Measurements from ENCODE around the gene TCEA2. TPM values are rescaled to one million over a fixed set of nuclear protein-coding genes. Genes with fewer than 3 reads are reported as not detected.

Gene TCEA2
- total and polyA plus RNA-seq, 7 experiments from 2014 or later: 22.2 to 73.2 (median 36.4) TPM

- H3K27me3 Mint-ChIP-seq: peaks cover 0 to 18% (median 9%) of the 10 kb centered on the region in 5 donors
- H3K27me3 ChIP-seq (ENCODE audit: control insufficient read depth in 2 of 2, insufficient read depth in 2 of 2, low read length in 2 of 2): no peaks in the 10 kb centered on the region
- H3K4me3 ChIP-seq (ENCODE audit: low read length): peak overlapping the region; percentile 74
Observed at GRCh38 chr20:64042054-64042781, 20.8 kb upstream of the TCEA2 start.

GRCh38 chr20:64043768-64044167 is 19.2 kb upstream of the TCEA2 start:
- no peaks in the 10 kb centered on the region for H3K27me3 ChIP-seq (ENCODE audit: control insufficient read depth in 2 of 2, insufficient read depth in 2 of 2, low read length in 2 of 2)

More at GRCh38 chr20:64042054-64042781, 20.8 kb upstream of the TCEA2 start:
- Histone ChIP-seq H3K4me1 (ENCODE audit: control insufficient read depth in 2 of 2, insufficient read depth in 2 of 2, low read length in 2 of 2) (peaks cover 17 to 32% of the 10 kb centered on the region in 2 donors), H3K9me3 (ENCODE audit: control insufficient read depth in 2 of 3, low read length in 3 of 3) (no peaks in the 10 kb centered on the region), H3K27ac (ENCODE audit: low read depth, low read length) (peak overlapping the region; percentile 82), H3K36me3 (ENCODE audit: control insufficient read depth in 2 of 3, insufficient read depth in 3 of 3, low read length in 3 of 3) (peaks cover 0 to 3% (median 0%) of the 10 kb centered on the region in 3 experiments)
- ChIA-PET CTCF (interaction anchor here (5.2 kb wide), 1 partner anchor 17 kb away, joined by 54 read pairs; no protein-coding TSS in a partner anchor), POLR2A (interaction anchor here (0.7 to 4.8 kb wide), 9 partner anchors 15 to 521 kb away, joined by 3 to 37 read pairs (median 4); partner anchors contain the start of genes OPRL1, PPDPF, PRPF6 and RGS19)
- no peaks in the 10 kb centered on the region for H3K36me3 Mint-ChIP-seq
- H3K9me3 Mint-ChIP-seq: no peaks in the 10 kb centered on the region
- H3K4me1 Mint-ChIP-seq: peaks cover 34 to 55% (median 40%) of the 10 kb centered on the region in 7 donors
- no peak for DNase-seq
- ATAC-seq: no peak
- H3K27ac Mint-ChIP-seq: peak overlapping the region; percentile 71 to 94 (median 89)
- intact Hi-C loops (cut with micrococcal nuclease): no loop called here
- peak overlapping the region; percentile 77 to 89 (median 86) for H3K4me3 Mint-ChIP-seq

DNA sequence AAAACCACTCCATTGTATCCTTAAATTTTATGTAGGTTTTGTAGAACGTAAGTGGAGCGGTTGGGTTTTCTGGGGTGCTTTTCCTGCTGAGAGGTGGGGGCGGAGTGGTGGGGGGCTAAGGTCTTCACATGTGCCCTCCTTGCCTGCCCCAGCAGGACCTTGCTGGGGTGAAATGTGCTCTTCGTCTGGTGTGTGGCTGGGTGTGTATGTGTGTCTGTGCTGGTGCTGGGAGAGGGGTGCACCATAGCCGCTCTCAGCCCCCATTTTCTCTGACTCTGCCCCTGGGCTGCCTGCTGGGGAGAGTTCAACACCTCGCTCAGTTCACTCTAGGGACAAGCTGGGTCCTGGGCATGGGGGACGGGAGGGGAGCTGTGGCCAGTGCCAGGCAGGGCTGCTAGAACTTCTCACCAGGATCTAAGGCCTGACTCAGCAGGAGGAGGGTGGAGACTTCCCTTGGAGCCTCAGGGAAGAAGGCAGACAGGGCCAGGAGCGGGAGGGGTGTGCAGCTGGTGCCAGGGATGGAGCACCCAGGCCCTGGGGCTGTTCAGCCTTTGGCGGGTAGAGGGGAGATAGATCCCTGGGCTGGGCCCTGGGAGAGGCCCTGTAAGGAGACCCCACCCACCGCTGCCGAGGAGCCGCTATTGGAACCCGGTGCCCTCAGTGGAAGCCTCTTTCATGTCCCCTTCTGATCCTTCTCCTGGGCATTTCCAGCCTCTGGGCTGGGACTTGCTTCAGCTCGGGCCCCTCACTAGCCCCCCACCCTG is 18.3 kb upstream of the TCEA2 start:
- ATAC-seq (no peak), DNase-seq (no peak)
- H3K36me3 ChIP-seq (ENCODE audit: control insufficient read depth in 2 of 3, insufficient read depth in 3 of 3, low read length in 3 of 3): peaks cover 0 to 3% (median 0%) of the 10 kb centered on the region in 3 experiments
- H3K4me1 ChIP-seq (ENCODE audit: control insufficient read depth in 2 of 2, insufficient read depth in 2 of 2, low read length in 2 of 2): peaks cover 11 to 21% of the 10 kb centered on the region in 2 donors
- H3K9me3 Mint-ChIP-seq: no peaks in the 10 kb centered on the region
- H3K27ac ChIP-seq (ENCODE audit: low read depth, low read length): no peak overlapping the region
- H3K4me3 ChIP-seq (ENCODE audit: low read length): no peak overlapping the region
- H3K27ac Mint-ChIP-seq: peak overlapping the region in 7 of 9 donors; percentile 0 to 93 (median 65)
- H3K27me3 ChIP-seq (ENCODE audit: control insufficient read depth in 2 of 2, insufficient read depth in 2 of 2, low read length in 2 of 2): no peaks in the 10 kb centered on the region
- POLR2A ChIA-PET: interaction anchor here (0.6 to 1.7 kb wide), 3 partner anchors 18 to 65 kb away, joined by 3 to 5 read pairs (median 3); partner anchors contain the start of genes SAMD10 and TCEA2
- H3K4me3 Mint-ChIP-seq: peak overlapping the region in 3 of 10 donors; percentile 19 to 56 (median 20)
- peaks cover 29 to 45% (median 33%) of the 10 kb centered on the region in 7 donors for H3K4me1 Mint-ChIP-seq
- H3K27me3 Mint-ChIP-seq: peaks cover 0 to 28% (median 9%) of the 10 kb centered on the region in 5 donors
- no peaks in the 10 kb centered on the region for H3K9me3 ChIP-seq (ENCODE audit: control insufficient read depth in 2 of 3, low read length in 3 of 3)
- CTCF ChIA-PET: interaction anchor here (0.8 to 1.1 kb wide), 2 partner anchors 64 to 87 kb away, joined by 3 read pairs; partner anchors contain the start of gene PRPF6
- no peaks in the 10 kb centered on the region for H3K36me3 Mint-ChIP-seq
- intact Hi-C loops (cut with micrococcal nuclease): no loop called here

More at GRCh38 chr20:64043768-64044167, 19.2 kb upstream of the TCEA2 start:
- intact Hi-C loops (cut with micrococcal nuclease): no loop called here
- H3K4me1 Mint-ChIP-seq: peaks cover 30 to 49% (median 35%) of the 10 kb centered on the region in 7 donors
- ATAC-seq (no peak), DNase-seq (no peak)
- Histone ChIP-seq H3K36me3 (ENCODE audit: control insufficient read depth in 2 of 3, insufficient read depth in 3 of 3, low read length in 3 of 3) (peaks cover 0 to 3% (median 0%) of the 10 kb centered on the region in 3 experiments), H3K4me3 (ENCODE audit: low read length) (no peak overlapping the region), H3K27ac (ENCODE audit: low read depth, low read length) (no peak overlapping the region), H3K4me1 (ENCODE audit: control insufficient read depth in 2 of 2, insufficient read depth in 2 of 2, low read length in 2 of 2) (peaks cover 11 to 26% of the 10 kb centered on the region in 2 donors), H3K9me3 (ENCODE audit: control insufficient read depth in 2 of 3, low read length in 3 of 3) (no peaks in the 10 kb centered on the region)
- H3K36me3 Mint-ChIP-seq: no peaks in the 10 kb centered on the region
- H3K4me3 Mint-ChIP-seq: peak overlapping the region in 7 of 10 donors; percentile 18 to 89 (median 79)
- H3K27me3 Mint-ChIP-seq: peaks cover 0 to 25% (median 9%) of the 10 kb centered on the region in 5 donors
- ChIA-PET CTCF (interaction anchor here (0.6 to 1.1 kb wide), 3 partner anchors 58 to 86 kb away, joined by 3 read pairs; partner anchors contain the start of gene PRPF6), POLR2A (interaction anchor here (0.8 to 1.7 kb wide), 5 partner anchors 8 to 64 kb away, joined by 3 to 5 read pairs (median 3); partner anchors contain the start of genes SAMD10 and TCEA2)
- no peaks in the 10 kb centered on the region for H3K9me3 Mint-ChIP-seq
- H3K27ac Mint-ChIP-seq: peak overlapping the region in 8 of 9 donors; percentile 2 to 93 (median 84)

GRCh38 chr20:64045346-64046011 is 17.5 kb upstream of the TCEA2 start:
- ATAC-seq: no peak

DNA sequence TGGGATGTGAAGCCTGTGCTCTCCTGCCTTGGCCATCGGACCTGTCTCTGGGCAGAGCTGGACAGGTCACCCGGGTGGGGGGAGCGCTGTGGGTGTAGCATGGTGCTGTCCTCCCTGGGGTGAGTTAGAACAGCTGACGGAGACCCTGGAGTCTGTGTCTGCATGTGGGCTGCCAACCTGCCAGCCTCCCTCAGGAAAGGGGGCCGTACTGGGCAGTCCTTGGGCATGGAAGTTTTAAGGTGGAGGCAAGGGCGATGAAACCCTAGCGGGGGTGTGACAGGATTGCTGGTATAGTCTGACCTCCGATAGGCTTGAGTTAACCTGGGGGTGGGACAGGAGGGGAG is 16.0 kb upstream of the TCEA2 start:
- DNase-seq: no peak
- H3K4me1 ChIP-seq (ENCODE audit: control insufficient read depth in 2 of 2, insufficient read depth in 2 of 2, low read length in 2 of 2): peaks cover 0 to 8% of the 10 kb centered on the region in 2 donors
- Mint-ChIP-seq H3K9me3 (no peaks in the 10 kb centered on the region), H3K27me3 (peaks cover 0 to 42% (median 9%) of the 10 kb centered on the region in 5 donors), H3K4me1 (peaks cover 18 to 27% (median 20%) of the 10 kb centered on the region in 7 donors), H3K36me3 (no peaks in the 10 kb centered on the region), H3K4me3 (peak overlapping the region in 1 of 10 donors; percentile 62), H3K27ac (peak overlapping the region in 2 of 9 donors; percentile 19 to 93)
- intact Hi-C loops (cut with micrococcal nuclease): no loop called here
- peaks cover 6 to 20% of the 10 kb centered on the region in 2 donors for H3K27me3 ChIP-seq (ENCODE audit: control insufficient read depth in 2 of 2, insufficient read depth in 2 of 2, low read length in 2 of 2)
- ChIA-PET CTCF (interaction anchor here (0.6 to 1.0 kb wide), 2 partner anchors 11 to 411 kb away, joined by 3 to 4 read pairs; no protein-coding TSS in a partner anchor), POLR2A (no interaction called here)
- no peak overlapping the region for H3K27ac ChIP-seq (ENCODE audit: low read depth, low read length)
- no peak overlapping the region for H3K4me3 ChIP-seq (ENCODE audit: low read length)
- H3K36me3 ChIP-seq (ENCODE audit: control insufficient read depth in 2 of 3, insufficient read depth in 3 of 3, low read length in 3 of 3): peaks cover 0 to 3% (median 0%) of the 10 kb centered on the region in 3 experiments
- ATAC-seq: no peak
- no peaks in the 10 kb centered on the region for H3K9me3 ChIP-seq (ENCODE audit: control insufficient read depth in 2 of 3, low read length in 3 of 3)

More at GRCh38 chr20:64045346-64046011, 17.5 kb upstream of the TCEA2 start:
- H3K9me3 Mint-ChIP-seq: no peaks in the 10 kb centered on the region
- ChIA-PET CTCF (no interaction called here), POLR2A (interaction anchor here (0.6 to 1.7 kb wide), 2 partner anchors 17 to 31 kb away, joined by 3 to 5 read pairs; partner anchors contain the start of gene TCEA2)
- peaks cover 0 to 29% (median 9%) of the 10 kb centered on the region in 5 donors for H3K27me3 Mint-ChIP-seq
- Histone ChIP-seq H3K4me1 (ENCODE audit: control insufficient read depth in 2 of 2, insufficient read depth in 2 of 2, low read length in 2 of 2) (peaks cover 9 to 22% of the 10 kb centered on the region in 2 donors), H3K27me3 (ENCODE audit: control insufficient read depth in 2 of 2, insufficient read depth in 2 of 2, low read length in 2 of 2) (peaks cover 3 to 8% of the 10 kb centered on the region in 2 donors), H3K27ac (ENCODE audit: low read depth, low read length) (no peak overlapping the region), H3K9me3 (ENCODE audit: control insufficient read depth in 2 of 3, low read length in 3 of 3) (no peaks in the 10 kb centered on the region), H3K36me3 (ENCODE audit: control insufficient read depth in 2 of 3, insufficient read depth in 3 of 3, low read length in 3 of 3) (peaks cover 0 to 3% (median 0%) of the 10 kb centered on the region in 3 experiments), H3K4me3 (ENCODE audit: low read length) (no peak overlapping the region)
- peaks cover 22 to 37% (median 27%) of the 10 kb centered on the region in 7 donors for H3K4me1 Mint-ChIP-seq
- no peak for DNase-seq
- peak overlapping the region in 2 of 10 donors; percentile 45 to 49 for H3K4me3 Mint-ChIP-seq
- no peaks in the 10 kb centered on the region for H3K36me3 Mint-ChIP-seq
- intact Hi-C loops (cut with micrococcal nuclease): no loop called here
- peak overlapping the region in 5 of 9 donors; percentile 13 to 93 (median 31) for H3K27ac Mint-ChIP-seq
